ENCODE results near the gene PCDHGA12.
"Not testable (repeated sequence)": the region's sequence is repeated elsewhere in the genome, so short reads cannot be mapped to it uniquely, and the experiment has no call there.

Gene PCDHGA12

DNA sequence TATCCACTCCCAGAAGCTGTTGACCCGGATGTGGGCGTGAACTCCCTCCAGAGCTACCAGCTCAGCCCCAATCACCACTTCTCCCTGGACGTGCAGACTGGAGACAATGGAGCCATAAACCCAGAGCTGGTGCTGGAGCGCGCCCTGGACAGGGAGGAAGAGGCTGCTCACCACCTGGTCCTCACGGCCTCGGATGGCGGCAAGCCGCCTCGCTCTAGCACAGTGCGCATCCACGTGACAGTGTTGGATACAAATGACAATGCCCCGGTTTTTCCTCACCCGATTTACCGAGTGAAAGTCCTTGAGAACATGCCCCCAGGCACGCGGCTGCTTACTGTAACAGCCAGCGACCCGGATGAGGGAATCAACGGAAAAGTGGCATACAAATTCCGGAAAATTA is 37.0 kb upstream of the PCDHGA12 start:
- Histone ChIP-seq H3K36me3 (ENCODE audit: low read depth) (peaks cover 5% of the 10 kb centered on the region), H3K4me1 (ENCODE audit: insufficient read depth, poor library complexity, severe bottlenecking) (no peaks in the 10 kb centered on the region), H3K9me3 (ENCODE audit: severe bottlenecking) (peaks cover 46% of the 10 kb centered on the region), H3K27me3 (ENCODE audit: insufficient read depth, poor library complexity, severe bottlenecking) (peaks cover 8% of the 10 kb centered on the region), H3K4me3 (ENCODE audit: severe bottlenecking) (no peak overlapping the region), H3K27ac (ENCODE audit: poor library complexity, severe bottlenecking) (no peak overlapping the region)
- TF ChIP-seq, protein P1, sequence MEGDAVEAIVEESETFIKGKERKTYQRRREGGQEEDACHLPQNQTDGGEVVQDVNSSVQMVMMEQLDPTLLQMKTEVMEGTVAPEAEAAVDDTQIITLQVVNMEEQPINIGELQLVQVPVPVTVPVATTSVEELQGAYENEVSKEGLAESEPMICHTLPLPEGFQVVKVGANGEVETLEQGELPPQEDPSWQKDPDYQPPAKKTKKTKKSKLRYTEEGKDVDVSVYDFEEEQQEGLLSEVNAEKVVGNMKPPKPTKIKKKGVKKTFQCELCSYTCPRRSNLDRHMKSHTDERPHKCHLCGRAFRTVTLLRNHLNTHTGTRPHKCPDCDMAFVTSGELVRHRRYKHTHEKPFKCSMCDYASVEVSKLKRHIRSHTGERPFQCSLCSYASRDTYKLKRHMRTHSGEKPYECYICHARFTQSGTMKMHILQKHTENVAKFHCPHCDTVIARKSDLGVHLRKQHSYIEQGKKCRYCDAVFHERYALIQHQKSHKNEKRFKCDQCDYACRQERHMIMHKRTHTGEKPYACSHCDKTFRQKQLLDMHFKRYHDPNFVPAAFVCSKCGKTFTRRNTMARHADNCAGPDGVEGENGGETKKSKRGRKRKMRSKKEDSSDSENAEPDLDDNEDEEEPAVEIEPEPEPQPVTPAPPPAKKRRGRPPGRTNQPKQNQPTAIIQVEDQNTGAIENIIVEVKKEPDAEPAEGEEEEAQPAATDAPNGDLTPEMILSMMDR (IDR thresholded peaks at IDR 0.05; ENCODE audit: poor library complexity, severe bottlenecking) = no peak
- DNase-seq (ENCODE audit: low spot score) (no peak), ATAC-seq (ENCODE audit: low read depth) (no peak)

GRCh38 chr5:141394401-141395187 is 35.7 kb upstream of the PCDHGA12 start:
- peaks cover 46% of the 10 kb centered on the region for H3K9me3 ChIP-seq (ENCODE audit: severe bottlenecking)
- H3K4me1 ChIP-seq (ENCODE audit: insufficient read depth, poor library complexity, severe bottlenecking); ATAC-seq (ENCODE audit: low read depth); DNase-seq (ENCODE audit: low spot score); H3K4me3 ChIP-seq (ENCODE audit: severe bottlenecking); H3K27ac ChIP-seq (ENCODE audit: poor library complexity, severe bottlenecking); H3K36me3 ChIP-seq (ENCODE audit: low read depth): not testable (repeated sequence)
- peaks cover 15% of the 10 kb centered on the region for H3K27me3 ChIP-seq (ENCODE audit: insufficient read depth, poor library complexity, severe bottlenecking)

- H3K4me1 ChIP-seq (ENCODE audit: insufficient read depth, poor library complexity, severe bottlenecking); DNase-seq (ENCODE audit: low spot score); H3K27ac ChIP-seq (ENCODE audit: poor library complexity, severe bottlenecking): not testable (repeated sequence)
- TF ChIP-seq, protein P1 (IDR thresholded peaks at IDR 0.05; ENCODE audit: poor library complexity, severe bottlenecking) = peak; percentile 86
- peaks cover 14% of the 10 kb centered on the region for H3K36me3 ChIP-seq (ENCODE audit: low read depth)
- peak; percentile 90 for ATAC-seq (ENCODE audit: low read depth)
- H3K9me3 ChIP-seq (ENCODE audit: severe bottlenecking) = peaks cover 38% of the 10 kb centered on the region
- H3K27me3 ChIP-seq (ENCODE audit: insufficient read depth, poor library complexity, severe bottlenecking) = peaks cover 20% of the 10 kb centered on the region
- H3K4me3 ChIP-seq (ENCODE audit: severe bottlenecking) = peak within 1 kb of the TSS; percentile 16
Observed at GRCh38 chr5:141397756-141398551, 32.4 kb upstream of the PCDHGA12 start, which contains the start of gene PCDHGB5. TSS of gene PCDHGB5 (plus strand) at chr5:141397947. CDS start at chr5:141398128, 181 bp downstream.

GRCh38 chr5:141398608-141399007 is 31.7 kb upstream of the PCDHGA12 start:
- no peak overlapping the region for H3K27ac ChIP-seq (ENCODE audit: poor library complexity, severe bottlenecking)
- ATAC-seq (ENCODE audit: low read depth) (no peak), DNase-seq (ENCODE audit: low spot score) (no peak)
- peaks cover 20% of the 10 kb centered on the region for H3K27me3 ChIP-seq (ENCODE audit: insufficient read depth, poor library complexity, severe bottlenecking)
- H3K4me3 ChIP-seq (ENCODE audit: severe bottlenecking) = no peak overlapping the region
- no peaks in the 10 kb centered on the region for H3K4me1 ChIP-seq (ENCODE audit: insufficient read depth, poor library complexity, severe bottlenecking)
- TF ChIP-seq, protein P1 (IDR thresholded peaks at IDR 0.05; ENCODE audit: poor library complexity, severe bottlenecking) = no peak
- peaks cover 14% of the 10 kb centered on the region for H3K36me3 ChIP-seq (ENCODE audit: low read depth)
- H3K9me3 ChIP-seq (ENCODE audit: severe bottlenecking) = peaks cover 34% of the 10 kb centered on the region

DNA sequence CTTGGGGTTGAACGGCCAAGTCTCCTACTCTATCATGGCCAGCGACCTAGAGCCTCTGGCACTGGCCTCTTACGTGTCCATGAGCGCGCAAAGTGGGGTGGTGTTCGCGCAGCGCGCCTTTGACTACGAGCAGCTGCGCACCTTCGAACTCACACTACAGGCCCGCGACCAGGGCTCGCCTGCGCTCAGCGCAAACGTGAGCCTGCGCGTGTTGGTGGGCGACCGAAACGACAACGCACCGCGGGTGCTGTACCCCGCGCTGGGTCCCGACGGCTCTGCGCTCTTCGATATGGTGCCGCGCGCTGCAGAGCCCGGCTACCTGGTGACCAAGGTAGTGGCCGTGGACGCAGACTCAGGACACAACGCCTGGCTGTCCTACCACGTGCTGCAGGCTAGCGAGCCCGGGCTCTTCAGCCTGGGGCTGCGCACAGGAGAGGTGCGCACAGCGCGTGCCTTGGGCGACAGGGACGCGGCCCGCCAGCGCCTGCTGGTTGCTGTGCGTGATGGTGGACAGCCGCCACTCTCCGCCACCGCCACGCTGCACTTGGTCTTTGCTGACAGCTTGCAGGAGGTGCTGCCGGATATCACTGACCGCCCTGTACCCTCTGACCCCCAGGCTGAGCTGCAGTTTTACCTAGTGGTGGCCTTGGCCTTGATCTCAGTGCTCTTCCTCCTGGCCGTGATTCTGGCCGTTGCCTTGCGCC is 30.6 kb upstream of the PCDHGA12 start:
- TF ChIP-seq, protein P1 (IDR thresholded peaks at IDR 0.05; ENCODE audit: poor library complexity, severe bottlenecking) = no peak
- H3K4me3 ChIP-seq (ENCODE audit: severe bottlenecking) = no peak overlapping the region
- peaks cover 14% of the 10 kb centered on the region for H3K36me3 ChIP-seq (ENCODE audit: low read depth)
- H3K27ac ChIP-seq (ENCODE audit: poor library complexity, severe bottlenecking) = no peak overlapping the region
- ATAC-seq (ENCODE audit: low read depth) (no peak), DNase-seq (ENCODE audit: low spot score) (no peak)
- peaks cover 20% of the 10 kb centered on the region for H3K27me3 ChIP-seq (ENCODE audit: insufficient read depth, poor library complexity, severe bottlenecking)
- H3K9me3 ChIP-seq (ENCODE audit: severe bottlenecking) = peaks cover 27% of the 10 kb centered on the region
- no peaks in the 10 kb centered on the region for H3K4me1 ChIP-seq (ENCODE audit: insufficient read depth, poor library complexity, severe bottlenecking)
